Subcutaneous adipose tissue (tissue), 4 donors: ENCODE measurements around the gene DEPDC1B. TPM values are rescaled to one million over a fixed set of nuclear protein-coding genes. Genes with fewer than 3 reads are reported as not detected.

ENCODE experiments used
- total RNA-seq, 4 donors: library from RNA; depleted of rRNA; stranded (reverse); fragments of >200 nt; gene quantifications; one replicate each; pipeline ENCODE4 v1.1.0, GENCODE V29; 2016
- TF ChIP-seq, protein P1 (sequence below): fragments of 450-650 bp; IDR thresholded peaks from one replicate; pipeline ENCODE4 v1.5.1; 2016; ENCODE audit warnings: low read depth, mild to moderate bottlenecking, control low read depth, antibody characterized with exemption, moderate library complexity

The DEPDC1B gene
- total RNA-seq, 4 donors from 2014 or later: 0.75 to 1.8 (median 0.91) TPM

DNA sequence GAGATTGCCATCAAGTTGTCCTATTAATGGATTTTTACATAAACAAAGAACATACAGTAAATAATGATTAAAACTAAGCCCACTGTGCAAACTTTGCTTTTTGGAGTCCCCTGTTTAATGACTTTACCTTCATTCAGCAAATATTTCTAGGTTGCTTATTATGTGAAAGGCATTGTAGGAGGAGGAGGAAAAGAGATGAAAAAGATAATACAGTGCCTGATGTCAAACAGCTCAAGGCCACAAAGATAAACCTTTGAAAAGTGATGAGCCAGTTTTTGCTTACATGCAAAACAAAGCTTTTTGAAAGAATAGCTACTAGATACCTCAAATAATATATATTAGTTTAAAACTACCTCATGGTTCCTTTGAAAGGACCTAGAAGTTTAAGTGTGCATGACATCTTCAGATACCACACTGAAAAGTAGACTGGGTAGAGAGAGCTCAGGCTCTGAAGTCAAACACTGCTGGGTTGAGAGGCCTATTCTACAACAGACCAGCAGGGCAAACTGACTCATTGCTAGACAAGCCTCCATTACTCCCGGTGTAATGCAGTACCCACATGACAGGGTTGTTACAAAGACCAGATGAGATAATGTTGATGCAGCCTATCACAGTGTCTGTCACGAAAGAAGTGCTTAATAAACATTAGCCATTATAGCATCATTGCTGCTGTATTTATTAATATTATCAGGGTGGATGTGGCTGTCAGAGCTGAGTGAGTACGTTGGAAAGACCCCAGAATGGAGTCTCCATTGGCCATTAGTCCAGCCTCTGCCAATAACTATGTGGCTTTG, 11.8 kb downstream of the DEPDC1B start:
- TF ChIP-seq, protein P1, sequence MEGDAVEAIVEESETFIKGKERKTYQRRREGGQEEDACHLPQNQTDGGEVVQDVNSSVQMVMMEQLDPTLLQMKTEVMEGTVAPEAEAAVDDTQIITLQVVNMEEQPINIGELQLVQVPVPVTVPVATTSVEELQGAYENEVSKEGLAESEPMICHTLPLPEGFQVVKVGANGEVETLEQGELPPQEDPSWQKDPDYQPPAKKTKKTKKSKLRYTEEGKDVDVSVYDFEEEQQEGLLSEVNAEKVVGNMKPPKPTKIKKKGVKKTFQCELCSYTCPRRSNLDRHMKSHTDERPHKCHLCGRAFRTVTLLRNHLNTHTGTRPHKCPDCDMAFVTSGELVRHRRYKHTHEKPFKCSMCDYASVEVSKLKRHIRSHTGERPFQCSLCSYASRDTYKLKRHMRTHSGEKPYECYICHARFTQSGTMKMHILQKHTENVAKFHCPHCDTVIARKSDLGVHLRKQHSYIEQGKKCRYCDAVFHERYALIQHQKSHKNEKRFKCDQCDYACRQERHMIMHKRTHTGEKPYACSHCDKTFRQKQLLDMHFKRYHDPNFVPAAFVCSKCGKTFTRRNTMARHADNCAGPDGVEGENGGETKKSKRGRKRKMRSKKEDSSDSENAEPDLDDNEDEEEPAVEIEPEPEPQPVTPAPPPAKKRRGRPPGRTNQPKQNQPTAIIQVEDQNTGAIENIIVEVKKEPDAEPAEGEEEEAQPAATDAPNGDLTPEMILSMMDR: no peak

DNA sequence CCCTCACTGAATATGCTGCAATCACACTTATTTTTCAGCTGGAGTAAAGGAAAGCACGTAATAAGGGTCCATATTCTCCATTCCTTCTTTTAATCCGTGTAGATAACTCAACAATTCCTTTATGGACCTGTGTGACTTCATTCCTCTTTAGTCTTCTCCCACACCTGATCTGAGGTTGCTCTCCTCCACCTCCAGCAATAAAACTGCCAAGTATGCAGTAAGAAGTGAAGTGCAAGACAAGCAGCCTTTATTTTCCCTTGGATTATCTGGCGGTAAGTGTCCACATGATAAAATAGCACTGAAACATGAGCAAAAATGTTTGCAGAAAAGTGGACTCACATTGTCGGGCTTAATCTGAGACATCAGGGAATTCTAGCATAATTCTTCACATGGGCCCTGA, 13.8 kb downstream of the DEPDC1B start:
- TF ChIP-seq, protein P1: no peak

DNA sequence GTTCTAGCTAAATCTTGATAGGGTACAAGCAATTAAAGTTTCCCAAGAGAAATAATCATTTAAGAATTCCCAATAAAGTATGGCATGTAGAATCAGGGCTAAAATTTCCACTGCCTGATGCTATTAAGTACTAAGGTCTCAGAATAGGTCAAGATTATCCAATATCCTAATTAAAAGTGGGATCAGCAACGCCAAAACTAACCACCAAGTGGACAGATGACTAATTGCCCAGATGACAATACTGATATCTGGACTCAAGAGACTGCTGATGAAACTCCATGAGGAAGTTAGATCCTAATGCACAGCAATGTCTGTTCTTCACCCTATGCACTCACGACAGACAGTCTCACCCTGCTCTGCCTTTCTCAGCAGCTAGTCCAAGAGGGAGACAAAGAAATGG, 14.3 kb downstream of the DEPDC1B start:
- TF ChIP-seq, protein P1: no peak

DNA sequence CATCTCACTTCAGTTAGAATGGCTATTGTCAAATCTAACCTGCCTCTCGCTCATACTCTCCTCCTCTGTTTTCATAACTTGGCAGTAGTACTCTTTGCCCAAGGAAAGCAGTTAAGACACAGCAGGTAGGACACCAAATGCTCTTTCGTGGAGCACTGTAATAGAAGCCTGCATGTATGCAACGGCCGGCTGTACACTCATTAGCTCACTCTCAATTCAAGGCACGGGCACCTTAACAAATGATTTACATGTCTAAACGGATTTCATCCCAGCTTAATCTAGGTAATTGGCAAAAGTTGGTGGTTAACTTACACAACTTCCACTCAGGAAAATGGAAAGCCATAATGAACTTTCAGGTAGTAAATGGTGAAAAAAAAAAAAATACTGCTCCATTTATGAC, 14.9 kb downstream of the DEPDC1B start:
- TF ChIP-seq, protein P1: no peak

DNA sequence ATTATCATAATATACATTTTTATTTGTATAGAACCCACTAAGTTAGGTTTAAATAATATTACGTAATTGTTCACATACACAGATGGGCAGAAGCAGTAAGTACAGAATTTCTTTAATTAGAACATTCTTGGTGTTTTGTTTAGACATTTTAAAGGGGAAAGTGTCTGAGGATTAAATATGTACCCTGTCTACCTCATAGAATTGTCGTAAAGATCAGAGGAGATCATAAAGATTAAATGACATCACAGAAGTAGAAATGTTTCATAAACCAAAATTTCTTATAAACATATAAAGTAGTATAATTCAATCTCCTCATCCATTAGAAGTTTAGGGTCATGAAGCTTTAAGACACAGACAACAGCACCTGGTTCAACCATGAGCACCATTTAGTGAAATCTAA, 20.1 kb downstream of the DEPDC1B start:
- TF ChIP-seq, protein P1: no peak

DNA sequence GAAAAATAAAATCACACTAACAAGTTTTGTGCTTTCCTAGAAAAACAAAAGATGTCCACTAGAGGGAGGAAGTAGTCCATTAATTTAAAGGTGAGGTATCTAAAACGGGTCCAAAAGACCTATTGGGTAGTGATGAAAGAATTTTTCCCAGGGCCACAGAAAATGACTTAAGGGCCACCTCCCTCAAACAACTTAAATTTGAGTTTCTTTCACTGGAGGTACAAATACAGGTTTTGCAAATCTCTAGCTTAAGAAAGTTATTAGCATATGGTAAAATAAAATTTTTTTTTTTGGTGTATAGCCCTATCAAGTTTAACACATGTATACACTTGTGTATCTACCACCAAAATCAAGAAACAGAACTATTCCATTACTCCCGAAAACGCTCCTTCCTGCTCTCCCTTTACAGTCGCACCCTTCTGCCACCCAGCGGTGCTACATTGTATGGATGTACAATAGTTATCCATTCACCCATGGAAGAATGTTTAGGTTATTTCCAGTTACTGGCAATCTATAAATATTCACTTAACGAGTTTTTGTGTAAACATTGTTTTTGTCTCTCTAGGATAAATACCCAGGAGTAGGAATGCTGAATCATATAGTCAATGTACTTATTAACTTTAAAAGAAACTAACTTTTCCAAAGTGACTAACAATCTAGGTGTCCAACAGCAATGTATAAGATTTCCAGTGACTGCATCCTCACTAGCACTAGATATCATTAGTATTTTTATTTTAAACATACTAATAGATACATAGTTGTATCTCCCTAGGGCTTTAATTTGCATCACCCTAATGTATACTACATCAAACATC, 21.9 kb downstream of the DEPDC1B start:
- TF ChIP-seq, protein P1: no peak

DNA sequence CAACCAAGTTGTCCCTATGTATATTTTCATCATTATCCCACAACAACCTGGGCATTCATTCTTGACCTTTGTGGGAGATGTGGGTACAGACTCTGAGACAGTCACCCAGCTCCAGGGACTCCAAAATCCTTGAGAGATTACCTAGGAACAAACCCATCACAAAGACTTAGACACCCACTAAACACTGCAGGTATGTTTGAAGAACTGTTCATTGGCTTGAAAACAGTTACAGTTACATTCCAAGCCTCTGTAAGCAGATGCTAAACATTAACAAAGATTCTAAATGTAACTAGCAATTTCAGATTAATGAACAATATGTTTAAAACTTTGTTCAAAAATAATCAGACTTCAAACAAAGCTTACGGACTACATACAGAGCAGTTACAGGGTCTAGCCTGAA, 24.7 kb downstream of the DEPDC1B start:
- TF ChIP-seq, protein P1: no peak
